SJSA1 (cell line): ENCODE results near the gene OTOGL. TPM values are rescaled to one million over a fixed set of nuclear protein-coding genes. Genes with fewer than 3 reads are reported as not detected.
"Not testable (repeated sequence)": the region's sequence is repeated elsewhere in the genome, so short reads cannot be mapped to it uniquely, and the experiment has no call there.

Experiments used
- DNase-seq, 2 experiments: peaks; one replicate each; pipeline ENCODE4 v3.0.0-alpha.2; 2015 to 2020; ENCODE audit warnings: low spot score in 2 of 2, low read depth in 1 of 2
- H3K27ac ChIP-seq: fragments of 250-450 bp; sonication (Bioruptor Pico); 2 replicates; pipeline ENCODE4 v1.5.1; 2020; ENCODE audit warnings: mild to moderate bottlenecking, moderate library complexity
- H3K27me3 ChIP-seq: fragments of 250-450 bp; sonication (Bioruptor Pico); replicated peaks from 2 replicates; pipeline ENCODE4 v1.5.1; 2020; ENCODE audit warnings: mild to moderate bottlenecking, moderate library complexity
- H3K36me3 ChIP-seq: fragments of 250-450 bp; sonication (Bioruptor Pico); 2 replicates; pipeline ENCODE4 v1.5.1; 2020; ENCODE audit warnings: mild to moderate bottlenecking
- H3K4me1 ChIP-seq: fragments of 250-450 bp; sonication (Bioruptor Pico); replicated peaks from 2 replicates; pipeline ENCODE4 v1.6.1; 2021; ENCODE audit warnings: mild to moderate bottlenecking
- H3K4me3 ChIP-seq: fragments of 250-450 bp; sonication (Bioruptor Pico); 2 replicates; pipeline ENCODE4 v1.5.1; 2020; ENCODE audit warnings: mild to moderate bottlenecking
- H3K9me3 ChIP-seq: fragments of 250-450 bp; sonication (Bioruptor Pico); replicated peaks from 2 replicates; pipeline ENCODE4 v1.5.1; 2020; ENCODE audit warnings: mild to moderate bottlenecking
- total RNA-seq: library from RNA; depleted of rRNA; stranded (reverse); fragments of >200 nt; shearing (Covaris generic); gene quantifications from 2 replicates; pipeline ENCODE4 v1.2.3, GENCODE V29; 2014

Gene OTOGL
- total RNA-seq, 1 experiment from 2014 or later = 0.08 TPM

DNA sequence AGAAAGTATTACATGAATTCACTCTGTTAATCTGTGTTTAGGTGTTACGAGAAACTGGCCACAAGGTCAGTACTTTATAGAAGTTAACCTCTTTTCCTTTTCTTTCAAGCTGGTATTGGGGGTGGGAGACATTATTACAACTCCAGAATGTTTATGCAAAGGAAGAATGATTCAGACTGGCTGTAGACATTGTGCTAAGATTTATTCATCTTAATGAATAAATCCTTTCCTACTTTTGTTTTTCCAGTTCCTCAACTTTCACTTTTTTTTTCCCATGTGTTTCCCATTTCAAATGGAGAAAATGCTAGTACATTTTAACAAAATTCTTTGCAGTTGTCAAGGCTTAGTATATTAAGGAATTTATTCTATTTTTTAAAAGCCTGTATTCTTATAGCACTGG, 1.3 kb downstream of the OTOGL start:
- no peak overlapping the region for H3K4me3 ChIP-seq
- no peaks in the 10 kb centered on the region for H3K9me3 ChIP-seq
- peaks cover 6% of the 10 kb centered on the region for H3K4me1 ChIP-seq
- no peaks in the 10 kb centered on the region for H3K36me3 ChIP-seq
- no peaks in the 10 kb centered on the region for H3K27me3 ChIP-seq
- peak in 1 of 2 experiments; percentile 45 for DNase-seq
- no peak overlapping the region for H3K27ac ChIP-seq

DNA sequence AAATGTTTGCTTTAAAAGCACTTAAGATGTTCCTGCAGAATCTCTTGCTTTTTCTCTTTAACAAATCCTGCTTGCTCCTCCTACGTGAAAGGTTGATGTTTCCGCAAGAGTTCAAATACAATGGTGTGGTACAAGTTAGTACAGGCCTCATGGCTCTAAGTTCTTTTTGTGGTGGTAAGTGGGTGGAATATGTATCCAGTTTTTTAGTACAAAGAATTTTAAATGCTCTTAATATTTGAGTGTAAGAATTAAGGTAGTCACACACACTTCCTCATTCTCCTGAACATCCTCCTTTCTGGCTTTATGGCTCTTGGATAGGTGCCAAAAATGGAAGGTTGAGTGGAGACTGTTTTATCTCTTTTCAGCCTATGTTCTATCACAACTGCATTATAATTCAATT, 1.8 kb downstream of the OTOGL start:
- Histone ChIP-seq H3K27ac (no peak overlapping the region), H3K9me3 (no peaks in the 10 kb centered on the region), H3K27me3 (no peaks in the 10 kb centered on the region), H3K36me3 (no peaks in the 10 kb centered on the region), H3K4me1 (peaks cover 6% of the 10 kb centered on the region), H3K4me3 (no peak overlapping the region)
- peak in 1 of 2 experiments; percentile 12 for DNase-seq

DNA sequence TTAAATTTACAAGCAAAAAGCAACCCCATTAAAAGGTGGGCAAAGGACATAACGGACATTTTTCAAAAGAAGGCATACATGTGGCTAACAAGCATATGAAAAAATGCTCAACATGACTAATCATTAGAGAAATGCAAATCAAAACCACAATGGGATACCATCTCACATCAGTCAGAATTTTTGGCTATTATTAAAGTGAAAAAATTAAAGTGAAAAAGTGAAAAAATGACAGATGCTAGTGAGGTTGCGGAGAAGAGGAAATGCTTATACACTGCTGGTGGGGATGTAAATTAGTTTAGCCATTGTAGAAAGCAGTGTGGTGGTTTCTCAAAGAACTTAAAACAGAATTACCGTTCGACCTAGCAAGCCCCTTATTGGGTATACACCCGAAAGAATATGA, 7.9 kb downstream of the OTOGL start:
- no peak for DNase-seq
- no peak overlapping the region for H3K4me3 ChIP-seq
- H3K27ac ChIP-seq = no peak overlapping the region
- H3K36me3 ChIP-seq = no peaks in the 10 kb centered on the region
- no peaks in the 10 kb centered on the region for H3K9me3 ChIP-seq
- no peaks in the 10 kb centered on the region for H3K27me3 ChIP-seq
- no peaks in the 10 kb centered on the region for H3K4me1 ChIP-seq

DNA sequence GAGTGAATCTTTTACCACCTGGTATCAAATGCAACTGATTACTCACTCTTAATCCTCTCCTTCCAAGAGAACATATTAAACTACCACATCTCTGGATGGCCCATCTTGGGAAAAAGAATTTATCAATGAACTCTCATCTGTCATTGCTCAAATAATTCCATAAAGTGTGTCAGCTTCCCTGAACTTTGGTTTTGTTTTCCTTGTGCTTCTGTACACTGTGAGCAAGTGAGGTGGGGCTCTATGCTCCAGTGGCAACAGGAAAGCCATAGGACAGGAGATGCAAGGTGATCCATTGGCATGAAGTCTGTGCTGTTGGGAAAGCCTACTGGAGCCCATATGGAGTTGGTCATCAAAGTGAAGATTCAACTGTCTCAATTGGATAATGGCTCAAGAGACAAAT, 17.4 kb downstream of the OTOGL start:
- H3K4me1 ChIP-seq = no peaks in the 10 kb centered on the region
- no peak for DNase-seq

DNA sequence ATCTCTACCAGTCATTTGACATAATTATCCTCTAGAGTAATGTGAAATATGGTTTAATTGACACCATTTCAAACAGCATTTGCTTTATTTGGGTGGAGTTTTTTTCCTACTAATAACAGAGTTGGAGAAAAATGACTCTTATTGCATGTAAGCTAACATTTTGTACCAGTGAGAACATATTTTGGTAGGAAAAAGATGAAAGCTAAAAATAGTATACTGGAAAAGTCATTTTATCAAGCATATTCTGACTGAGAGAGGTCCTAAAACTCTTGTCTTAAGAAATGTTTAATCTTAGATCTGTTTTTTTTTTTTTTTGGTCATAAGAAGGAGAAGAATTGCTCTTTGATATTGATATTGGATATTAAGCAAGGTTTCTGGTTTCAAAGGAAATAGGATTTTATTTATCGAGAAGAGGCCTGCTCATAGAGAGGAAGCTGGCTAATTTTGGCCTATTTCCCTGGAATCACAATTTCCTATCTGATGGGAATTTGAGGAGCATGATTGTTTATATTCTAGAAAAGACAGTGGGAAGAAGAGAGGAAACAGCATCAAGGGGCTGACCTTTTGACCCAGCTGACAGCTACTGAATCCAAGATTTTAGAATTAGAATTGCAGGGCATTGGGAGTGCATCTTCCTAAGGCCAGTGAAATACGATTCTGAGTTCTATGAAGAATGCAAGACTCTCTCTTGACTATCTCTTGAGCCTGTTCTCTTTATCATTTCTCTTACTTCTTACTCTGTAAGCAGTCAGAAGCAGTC, 19.4 kb downstream of the OTOGL start:
- Histone ChIP-seq H3K27me3 (no peaks in the 10 kb centered on the region), H3K27ac (no peak overlapping the region), H3K9me3 (no peaks in the 10 kb centered on the region), H3K4me1 (no peaks in the 10 kb centered on the region), H3K4me3 (no peak overlapping the region), H3K36me3 (no peaks in the 10 kb centered on the region)
- DNase-seq = no peak

More for the DNA sequence above, 17.4 kb downstream of the OTOGL start:
- Histone ChIP-seq H3K27me3 (no peaks in the 10 kb centered on the region), H3K27ac (no peak overlapping the region), H3K36me3 (no peaks in the 10 kb centered on the region), H3K4me3 (no peak overlapping the region), H3K9me3 (no peaks in the 10 kb centered on the region)

DNA sequence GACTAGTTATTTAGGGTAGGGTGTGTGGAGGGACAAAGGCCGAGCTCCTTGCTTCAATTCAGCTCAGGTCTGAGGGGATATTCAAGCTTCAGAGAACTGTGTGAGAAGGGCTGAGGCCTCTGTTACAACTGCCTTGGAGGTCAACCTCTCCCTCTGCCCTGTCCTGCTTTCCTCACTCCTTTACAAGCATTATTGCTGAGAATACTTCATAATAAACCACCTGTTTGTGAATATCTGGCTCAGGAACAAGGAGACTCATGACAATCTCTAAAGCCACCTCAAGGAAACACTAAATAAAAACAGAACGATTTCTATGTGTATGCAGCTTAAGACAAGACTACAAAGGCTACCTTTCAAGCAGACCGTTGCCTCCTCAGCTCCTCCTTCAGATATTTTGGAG, 21.7 kb downstream of the OTOGL start:
- DNase-seq = no peak
- no peaks in the 10 kb centered on the region for H3K27me3 ChIP-seq
- H3K4me1 ChIP-seq = no peaks in the 10 kb centered on the region
- no peaks in the 10 kb centered on the region for H3K36me3 ChIP-seq
- H3K4me3 ChIP-seq = no peak overlapping the region
- H3K9me3 ChIP-seq = no peaks in the 10 kb centered on the region
- H3K27ac ChIP-seq = no peak overlapping the region

DNA sequence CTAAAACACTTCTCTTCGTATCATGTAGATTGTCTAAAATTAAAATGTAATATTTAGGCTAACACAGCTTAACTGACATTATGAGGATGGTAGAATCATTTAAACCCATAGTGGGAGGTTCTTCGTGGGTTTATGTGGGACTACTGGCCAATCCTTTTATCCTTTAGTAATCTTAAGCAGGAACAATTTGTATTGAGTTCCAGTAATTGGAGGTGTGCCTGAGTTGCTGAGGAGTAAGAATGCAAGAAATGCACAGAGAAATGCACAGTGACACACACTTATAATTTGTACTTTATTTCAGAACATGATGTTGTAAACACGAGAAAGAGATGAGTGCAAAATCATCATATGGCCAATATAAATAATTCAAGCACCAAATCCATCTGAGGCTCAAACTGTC, 22.3 kb downstream of the OTOGL start:
- Histone ChIP-seq H3K27ac (no peak overlapping the region), H3K27me3 (no peaks in the 10 kb centered on the region), H3K4me3 (no peak overlapping the region), H3K4me1 (no peaks in the 10 kb centered on the region), H3K36me3 (no peaks in the 10 kb centered on the region), H3K9me3 (no peaks in the 10 kb centered on the region)
- DNase-seq = no peak

DNA sequence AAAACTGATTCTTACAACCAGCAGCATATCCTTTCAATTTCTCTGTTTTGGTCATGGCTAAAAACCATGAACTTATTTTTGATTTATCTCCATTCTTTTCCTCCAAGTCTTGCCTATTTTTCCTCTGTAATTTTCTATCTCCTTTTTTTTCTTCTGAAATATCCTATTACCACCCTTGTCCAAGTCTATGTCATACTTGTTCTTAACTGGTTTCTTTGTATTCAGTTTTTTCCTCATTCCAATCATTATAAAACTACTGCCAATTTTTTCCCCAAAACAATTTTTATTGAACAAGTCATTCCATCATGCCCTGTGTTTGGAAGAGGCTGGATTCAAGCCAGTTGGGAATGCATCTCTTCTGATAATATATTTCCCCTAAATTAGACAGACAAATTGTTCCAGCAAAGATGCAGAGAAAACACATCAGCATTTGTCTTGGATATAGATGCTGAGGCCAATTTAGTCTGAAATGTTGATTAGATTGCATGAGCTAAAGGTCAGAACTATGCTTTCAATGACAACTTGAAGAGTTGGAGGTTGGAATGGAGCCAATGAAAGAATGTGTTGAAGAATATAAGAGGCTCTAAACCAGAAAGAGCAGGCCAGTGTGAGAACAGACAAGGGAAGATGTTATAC, 30.7 kb downstream of the OTOGL start:
- no peaks in the 10 kb centered on the region for H3K36me3 ChIP-seq
- no peaks in the 10 kb centered on the region for H3K9me3 ChIP-seq
- no peaks in the 10 kb centered on the region for H3K4me1 ChIP-seq
- no peak for DNase-seq
- no peaks in the 10 kb centered on the region; the same call in 1 of the 2 replicates for H3K27me3 ChIP-seq
- no peak overlapping the region for H3K27ac ChIP-seq
- no peak overlapping the region for H3K4me3 ChIP-seq

DNA sequence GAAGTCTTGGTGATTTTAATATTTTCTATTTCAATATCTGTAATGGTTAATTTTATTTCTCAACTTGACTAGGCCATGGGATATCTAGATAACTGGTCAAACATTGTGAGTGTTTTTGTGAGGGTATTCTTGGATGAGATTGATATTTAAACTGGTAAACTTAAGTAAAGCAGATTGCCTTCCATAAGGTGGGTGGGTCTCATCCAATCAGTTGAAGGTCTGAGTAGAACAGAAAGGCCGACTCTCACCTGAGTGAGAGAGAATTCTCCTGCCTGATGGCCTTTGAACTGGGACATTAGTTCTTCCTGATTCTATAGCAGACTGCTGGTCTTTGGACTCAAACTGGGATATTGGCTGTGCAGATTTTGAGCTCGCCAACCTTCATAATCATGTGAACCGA, 36.3 kb downstream of the OTOGL start:
- Histone ChIP-seq H3K9me3 (no peaks in the 10 kb centered on the region), H3K36me3 (no peaks in the 10 kb centered on the region), H3K4me3 (no peak overlapping the region), H3K27ac (no peak overlapping the region), H3K4me1 (no peaks in the 10 kb centered on the region), H3K27me3 (peaks cover 4% of the 10 kb centered on the region; the same call in 1 of the 2 replicates)
- DNase-seq = no peak

DNA sequence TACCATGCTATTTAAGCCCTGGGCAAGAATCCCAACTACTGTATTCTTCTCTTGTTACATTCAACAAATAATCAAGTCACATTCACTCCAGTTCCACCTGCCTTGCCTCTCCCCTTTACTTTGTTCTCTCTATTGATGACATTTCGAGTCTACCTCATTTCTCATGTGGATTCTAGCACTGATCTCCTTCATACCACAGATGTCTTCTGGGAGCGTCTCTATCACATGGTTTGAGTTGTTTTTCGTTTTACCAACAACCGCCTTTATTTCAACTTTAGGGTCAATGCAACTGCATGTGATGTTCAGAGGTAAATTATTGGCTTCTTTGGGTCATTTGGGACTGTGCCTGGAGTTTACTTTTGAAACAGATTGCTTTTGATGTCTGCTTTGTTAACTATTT, 40.7 kb downstream of the OTOGL start:
- H3K27me3 ChIP-seq = peaks cover 4% of the 10 kb centered on the region; the same call in 1 of the 2 replicates
- H3K27ac ChIP-seq = no peak overlapping the region
- H3K36me3 ChIP-seq = no peaks in the 10 kb centered on the region
- H3K4me1 ChIP-seq = no peaks in the 10 kb centered on the region
- no peaks in the 10 kb centered on the region for H3K9me3 ChIP-seq
- no peak for DNase-seq
- no peak overlapping the region for H3K4me3 ChIP-seq

DNA sequence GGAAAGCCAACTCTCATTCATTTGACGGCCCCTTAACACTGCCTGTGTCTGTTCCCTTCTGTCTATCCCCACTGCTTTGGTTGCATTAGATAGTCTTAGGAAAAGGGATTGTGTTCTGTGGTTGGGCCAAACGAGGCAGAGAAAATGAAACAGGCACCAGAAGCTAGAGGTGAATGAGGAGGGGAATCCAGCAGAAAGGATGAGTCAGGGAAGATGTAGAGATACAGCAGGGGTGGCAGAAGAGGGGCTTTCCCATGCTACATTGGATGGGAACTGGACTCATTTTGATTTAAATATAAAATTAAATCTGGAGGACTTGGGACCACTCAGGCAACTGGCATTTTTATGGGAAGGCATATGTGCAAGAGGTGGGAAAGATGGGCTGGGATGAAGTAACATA, 43.3 kb downstream of the OTOGL start:
- no peak overlapping the region for H3K27ac ChIP-seq
- no peak for DNase-seq
- no peaks in the 10 kb centered on the region for H3K36me3 ChIP-seq
- H3K9me3 ChIP-seq = no peaks in the 10 kb centered on the region
- 0 out of 2 replicates have a peak, but pooled peaks cover 4% of the 10 kb centered on the region for H3K27me3 ChIP-seq
- H3K4me3 ChIP-seq = no peak overlapping the region
- no peaks in the 10 kb centered on the region for H3K4me1 ChIP-seq

DNA sequence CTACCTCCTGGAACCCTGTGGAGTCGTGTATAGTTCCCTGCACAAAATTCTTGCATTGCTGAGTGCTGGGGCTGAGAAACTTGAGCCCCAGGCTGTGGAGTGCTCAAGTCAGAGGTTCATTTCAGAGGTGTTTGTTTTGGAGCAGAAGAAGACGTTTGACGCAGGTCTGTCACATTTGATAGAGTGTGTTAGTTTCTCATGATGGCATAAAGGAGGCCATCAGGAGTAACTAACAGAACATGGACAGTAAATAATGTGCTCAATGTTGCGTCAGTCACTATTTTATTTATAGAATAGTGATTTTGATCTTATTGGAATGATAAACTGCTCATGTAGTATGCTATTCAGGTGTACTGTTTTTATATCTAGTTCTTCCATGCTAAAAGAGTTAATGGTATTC, 44.2 kb downstream of the OTOGL start:
- no peak overlapping the region for H3K27ac ChIP-seq
- H3K4me3 ChIP-seq = no peak overlapping the region
- no peaks in the 10 kb centered on the region for H3K9me3 ChIP-seq
- no peaks in the 10 kb centered on the region for H3K36me3 ChIP-seq
- 0 out of 2 replicates have a peak, but pooled peaks cover 4% of the 10 kb centered on the region for H3K27me3 ChIP-seq
- DNase-seq = no peak
- H3K4me1 ChIP-seq = no peaks in the 10 kb centered on the region

DNA sequence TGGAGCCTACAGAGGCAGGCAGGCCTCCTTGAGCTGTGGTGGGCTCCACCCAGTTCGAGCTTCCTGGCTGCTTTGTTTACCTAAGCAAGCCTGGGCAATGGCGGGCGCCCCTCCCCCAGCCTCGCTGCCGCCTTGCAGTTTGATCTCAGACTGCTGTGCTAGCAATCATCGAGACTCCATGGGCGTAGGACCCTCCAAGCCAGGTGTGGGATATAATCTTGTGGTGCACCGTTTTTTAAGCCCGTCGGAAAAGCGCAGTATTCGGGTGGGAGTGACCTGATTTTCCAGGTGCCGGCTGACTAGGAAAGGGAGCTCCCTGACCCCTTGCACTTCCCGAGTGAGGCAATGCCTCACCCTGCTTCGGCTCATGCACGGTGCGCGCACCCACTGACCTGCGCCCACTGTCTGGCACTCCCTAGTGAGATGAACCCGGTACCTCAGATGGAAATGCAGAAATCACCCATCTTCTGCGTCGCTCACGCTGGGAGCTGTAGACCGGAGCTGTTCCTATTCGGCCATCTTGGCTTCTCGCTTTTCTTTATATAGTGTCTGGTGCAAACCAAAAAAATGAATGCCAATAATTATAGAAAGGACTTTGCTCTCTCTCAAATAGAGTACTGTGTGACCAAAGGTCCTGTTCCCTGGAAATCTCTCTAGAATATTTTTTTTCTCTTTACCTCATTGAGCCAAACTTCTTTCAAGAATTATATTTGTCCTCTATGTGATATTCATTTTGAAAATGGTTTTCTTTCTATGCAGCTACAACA, 50.4 kb downstream of the OTOGL start:
- not testable (repeated sequence) for H3K27me3 ChIP-seq, H3K9me3 ChIP-seq, H3K4me1 ChIP-seq, H3K27ac ChIP-seq, DNase-seq, H3K36me3 ChIP-seq, H3K4me3 ChIP-seq

DNA sequence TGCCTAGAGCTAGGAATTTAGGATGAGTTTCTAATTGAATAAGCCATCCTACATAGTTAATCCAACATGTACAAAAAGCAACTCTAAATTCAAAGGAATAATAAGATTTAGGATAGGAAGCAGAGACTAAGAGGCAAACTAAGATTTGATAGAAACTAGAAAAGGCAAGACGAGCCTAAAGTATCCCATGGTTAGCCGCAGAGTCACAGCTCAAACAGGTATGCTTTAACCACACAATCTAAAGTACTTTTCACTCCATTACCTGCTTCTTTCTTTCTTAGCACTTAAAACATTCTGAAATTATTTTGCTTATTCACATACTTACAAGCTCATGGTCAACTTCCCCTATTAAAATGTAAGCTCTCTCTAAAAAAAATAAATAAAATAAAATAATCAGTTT, 51.8 kb downstream of the OTOGL start:
- Histone ChIP-seq H3K4me3 (no peak overlapping the region), H3K9me3 (no peaks in the 10 kb centered on the region), H3K27ac (no peak overlapping the region), H3K36me3 (no peaks in the 10 kb centered on the region), H3K27me3 (no peaks in the 10 kb centered on the region), H3K4me1 (no peaks in the 10 kb centered on the region)
- DNase-seq = no peak
